GM19395 (cell line): Measurements from ENCODE around the gene HNF4A.

ENCODE experiments used
- ATAC-seq: cut with Tn5 transposase; IDR thresholded peaks from one replicate; pipeline ENCODE4 v1.9.1; 2021; ENCODE audit warnings: mild to moderate bottlenecking, moderate library complexity; ENCODE audit not compliant: unreplicated experiment

The HNF4A gene

GRCh38 chr20:44436393-44436792, 80.9 kb downstream of the HNF4A start:
- ATAC-seq = no peak

- no peak for ATAC-seq
Measured at GRCh38 chr20:44437497-44437896, 82.0 kb downstream of the HNF4A start.

GRCh38 chr20:44438782-44439181, 83.3 kb downstream of the HNF4A start:
- no peak for ATAC-seq

GRCh38 chr20:44439318-44439717, 83.8 kb downstream of the HNF4A start:
- no peak for ATAC-seq

- ATAC-seq = no peak
Measured at GRCh38 chr20:44442298-44443070, 87.0 kb downstream of the HNF4A start.

- ATAC-seq = no peak
Measured at GRCh38 chr20:44445742-44446710, 90.5 kb downstream of the HNF4A start.

- ATAC-seq = no peak
Measured at GRCh38 chr20:44447827-44448419, 92.4 kb downstream of the HNF4A start.

- ATAC-seq = no peak
Measured at GRCh38 chr20:44448753-44449546, 93.5 kb downstream of the HNF4A start.

- no peak for ATAC-seq
Measured at GRCh38 chr20:44449864-44450263, 94.4 kb downstream of the HNF4A start.

GRCh38 chr20:44450281-44450889, 94.9 kb downstream of the HNF4A start:
- ATAC-seq = no peak

- ATAC-seq = no peak
Measured at GRCh38 chr20:44450903-44451450, 95.5 kb downstream of the HNF4A start.

- no peak for ATAC-seq
Measured at GRCh38 chr20:44454306-44454963, 98.9 kb downstream of the HNF4A start.

- no peak for ATAC-seq
Measured at GRCh38 chr20:44455126-44455525, 99.6 kb downstream of the HNF4A start.

GRCh38 chr20:44456611-44457010, 101.1 kb downstream of the HNF4A start:
- no peak for ATAC-seq

- ATAC-seq = no peak
Measured at GRCh38 chr20:44457016-44457415, 101.5 kb downstream of the HNF4A start.

GRCh38 chr20:44459271-44459670, 103.8 kb downstream of the HNF4A start:
- ATAC-seq = no peak

GRCh38 chr20:44460795-44461141, 105.3 kb downstream of the HNF4A start:
- no peak for ATAC-seq

- no peak for ATAC-seq
Measured at GRCh38 chr20:44461142-44461802, 105.8 kb downstream of the HNF4A start.

GRCh38 chr20:44461803-44462174, 106.3 kb downstream of the HNF4A start:
- ATAC-seq = no peak
